A673 (cell line): ENCODE measurements around the gene NRIP3.

Source experiments
- EZH2 ChIP-seq: fragments of 200-600 bp; sonication (generic); IDR thresholded peaks from 2 replicates; pipeline ENCODE4 v1.6.1; 2017; ENCODE audit warnings: borderline replicate concordance, low read depth, mild to moderate bottlenecking, mixed read lengths, antibody characterized with exemption, low read length; ENCODE audit not compliant: poor library complexity, severe bottlenecking
- TF ChIP-seq, protein P1 (sequence below): fragments of 300-800, 200-600 bp; sonication (generic); conservative IDR thresholded peaks from 2 replicates; pipeline ENCODE4 v1.5.1; 2017; ENCODE audit warnings: low read depth, mild to moderate bottlenecking, antibody characterized with exemption, low read length, moderate library complexity, mixed read lengths

DNA sequence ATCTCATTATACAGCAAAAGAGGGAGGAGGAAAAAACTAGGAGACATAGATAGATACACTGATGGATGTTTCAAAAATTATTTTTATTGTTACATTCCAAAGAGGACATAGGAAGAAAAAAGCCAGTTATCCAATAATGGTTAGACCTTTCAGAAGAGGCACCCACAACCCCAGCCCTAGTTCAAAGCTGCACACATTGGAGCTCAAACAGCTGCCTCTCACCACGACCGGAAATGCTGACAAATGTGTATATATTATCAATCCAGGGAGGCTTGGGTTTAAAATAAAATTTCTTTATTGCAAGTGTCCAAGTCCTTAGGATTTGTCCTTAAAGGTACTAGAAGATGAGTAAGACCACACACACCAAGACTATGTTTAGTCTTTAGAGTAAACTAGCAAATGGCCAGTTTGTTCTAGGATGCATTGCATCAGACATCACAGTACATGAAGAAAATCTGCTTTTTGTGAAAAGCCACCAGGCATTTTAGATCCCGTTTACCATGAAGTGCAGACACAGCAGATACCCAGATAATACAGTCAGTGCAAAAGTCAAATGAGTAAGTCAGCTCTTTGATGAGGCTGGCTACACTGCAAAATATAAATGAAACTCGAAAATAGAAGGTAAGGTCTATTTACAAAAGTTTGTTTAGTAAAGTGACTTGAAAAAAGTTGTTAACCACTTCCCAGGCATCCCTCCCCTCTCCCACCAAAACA lies 56.4 kb downstream of the NRIP3 start:
- TF ChIP-seq, protein P1, sequence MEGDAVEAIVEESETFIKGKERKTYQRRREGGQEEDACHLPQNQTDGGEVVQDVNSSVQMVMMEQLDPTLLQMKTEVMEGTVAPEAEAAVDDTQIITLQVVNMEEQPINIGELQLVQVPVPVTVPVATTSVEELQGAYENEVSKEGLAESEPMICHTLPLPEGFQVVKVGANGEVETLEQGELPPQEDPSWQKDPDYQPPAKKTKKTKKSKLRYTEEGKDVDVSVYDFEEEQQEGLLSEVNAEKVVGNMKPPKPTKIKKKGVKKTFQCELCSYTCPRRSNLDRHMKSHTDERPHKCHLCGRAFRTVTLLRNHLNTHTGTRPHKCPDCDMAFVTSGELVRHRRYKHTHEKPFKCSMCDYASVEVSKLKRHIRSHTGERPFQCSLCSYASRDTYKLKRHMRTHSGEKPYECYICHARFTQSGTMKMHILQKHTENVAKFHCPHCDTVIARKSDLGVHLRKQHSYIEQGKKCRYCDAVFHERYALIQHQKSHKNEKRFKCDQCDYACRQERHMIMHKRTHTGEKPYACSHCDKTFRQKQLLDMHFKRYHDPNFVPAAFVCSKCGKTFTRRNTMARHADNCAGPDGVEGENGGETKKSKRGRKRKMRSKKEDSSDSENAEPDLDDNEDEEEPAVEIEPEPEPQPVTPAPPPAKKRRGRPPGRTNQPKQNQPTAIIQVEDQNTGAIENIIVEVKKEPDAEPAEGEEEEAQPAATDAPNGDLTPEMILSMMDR, result no peak
- no peak for TF ChIP-seq EZH2
